CD4-positive, alpha-beta T cell treated with Interleukin-6 for 4 hours (primary cell): ENCODE measurements around the gene ADCK1.
"Not testable (repeated sequence)": the region's sequence is repeated elsewhere in the genome, so short reads cannot be mapped to it uniquely, and the experiment has no call there.

Experiments used
- DNase-seq: peaks from one replicate; pipeline ENCODE4 v3.0.0-alpha.2; 2020; ENCODE audit warnings: mixed read lengths

The ADCK1 gene

DNA sequence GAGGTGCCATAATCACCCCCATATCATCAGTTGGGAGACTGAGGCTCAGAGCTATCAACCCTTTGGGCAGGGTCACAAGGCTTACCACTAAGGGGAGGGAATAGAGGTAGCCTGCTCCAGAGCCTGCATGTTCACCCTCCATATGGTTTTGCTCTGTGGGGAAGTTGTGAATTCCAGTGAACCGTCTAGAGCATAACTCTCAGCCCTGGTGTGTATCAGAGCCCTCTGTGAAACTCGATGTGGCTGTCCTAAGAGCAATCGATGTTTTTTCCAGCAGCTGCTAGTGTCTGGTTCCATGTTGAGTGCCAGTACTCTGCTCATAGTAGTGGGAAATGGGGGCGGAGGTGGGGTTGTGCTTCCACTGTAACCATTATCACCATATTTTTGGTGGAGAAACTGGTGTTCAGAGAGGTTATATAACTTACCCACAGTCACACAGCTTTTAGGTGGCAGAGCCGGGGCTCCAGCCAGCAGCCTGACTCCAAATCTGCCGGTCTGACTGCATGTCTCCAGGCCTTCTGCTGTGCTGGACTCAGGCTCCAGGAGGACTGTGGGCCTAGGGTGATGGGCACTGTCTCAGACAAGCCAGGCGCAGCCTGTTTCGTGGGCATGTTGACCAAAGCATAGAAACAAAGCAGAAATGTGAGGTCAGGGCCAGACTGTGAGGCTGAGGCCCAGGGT, 104.2 kb downstream of the ADCK1 start:
- no peak for DNase-seq

DNA sequence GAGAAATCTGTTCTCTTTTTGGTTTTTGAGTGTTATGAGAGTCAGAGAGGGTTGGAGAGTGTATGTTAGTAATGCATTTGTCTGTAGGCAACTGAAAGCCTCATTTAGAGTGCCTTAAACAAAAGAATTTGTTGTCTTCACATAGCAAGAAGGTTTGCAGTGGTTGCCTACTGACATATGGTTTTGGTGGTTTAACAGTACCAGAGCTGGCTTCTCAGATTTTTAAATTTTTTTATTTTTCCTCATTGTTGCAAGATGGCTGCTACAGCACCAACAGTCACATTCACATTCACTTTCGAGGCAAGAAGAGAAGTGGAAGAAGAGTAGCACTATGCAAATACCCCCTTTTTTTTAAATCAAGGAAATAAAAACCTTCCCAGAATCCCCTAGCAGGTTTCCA, 106.5 kb downstream of the ADCK1 start:
- no peak for DNase-seq

- no peak for DNase-seq
These were observed 108.9 kb downstream of the ADCK1 start for GRCh38 chr14:77908847-77909246.

- no peak for DNase-seq
These were observed 110.0 kb downstream of the ADCK1 start for GRCh38 chr14:77909911-77910310.

GRCh38 chr14:77910506-77910905, 110.6 kb downstream of the ADCK1 start:
- DNase-seq = no peak

DNA sequence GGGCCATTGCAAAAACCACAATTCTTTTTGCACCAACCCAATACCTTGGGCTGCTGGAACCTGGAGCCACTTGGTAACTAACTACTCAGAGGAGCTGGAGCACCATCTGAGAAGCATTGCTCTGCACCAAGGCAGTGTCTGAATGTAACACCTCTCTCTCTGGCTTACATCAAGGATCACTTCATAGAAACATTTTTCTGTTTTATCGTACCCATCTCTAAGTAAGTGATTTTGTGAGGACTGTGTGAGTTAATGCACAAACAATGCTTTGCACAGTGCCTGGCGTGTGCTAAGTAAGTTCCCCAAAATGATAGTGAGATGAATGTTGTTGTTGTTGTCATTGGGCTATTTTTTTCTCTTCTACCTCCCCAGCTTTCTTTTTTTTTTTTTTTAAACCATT, 111.4 kb downstream of the ADCK1 start:
- no peak for DNase-seq

DNA sequence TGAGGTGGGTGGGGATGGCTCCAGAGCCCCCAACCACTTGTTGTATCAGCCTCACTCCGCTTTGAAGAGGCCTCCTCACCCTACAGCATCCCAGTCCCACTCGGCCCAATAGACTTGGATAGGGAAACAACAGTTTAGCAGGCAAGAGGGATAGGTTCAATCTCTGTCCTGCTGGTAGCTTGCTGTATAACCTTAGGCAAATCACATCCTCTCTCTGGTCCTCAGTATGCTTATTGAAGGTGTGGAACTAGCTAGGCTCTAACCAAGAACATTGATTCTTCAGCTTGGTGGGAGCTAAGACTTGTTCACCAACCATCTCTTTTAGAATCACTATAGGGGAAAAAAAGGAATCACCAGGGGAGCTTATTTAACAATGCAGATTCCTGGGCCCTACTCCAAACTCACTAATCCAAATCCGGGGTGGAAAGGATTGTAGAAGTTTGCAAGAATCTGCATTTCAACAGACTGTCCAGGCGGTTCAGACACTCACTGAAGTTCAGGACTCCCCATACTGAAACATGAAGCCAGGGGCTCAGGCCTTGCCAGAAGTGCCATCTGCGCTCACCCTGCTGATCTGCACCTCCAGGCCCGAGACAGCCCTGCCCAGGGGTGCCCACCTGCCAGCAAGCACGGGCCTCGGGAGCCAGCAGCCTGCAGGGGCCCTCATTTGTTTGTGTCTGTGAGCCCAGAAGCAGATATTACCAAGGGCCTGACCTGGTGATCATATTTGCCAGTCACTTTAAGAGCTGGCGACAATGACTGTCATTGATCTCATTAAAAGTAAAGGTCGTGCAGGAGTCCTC, 113.0 kb downstream of the ADCK1 start:
- no peak for DNase-seq

DNA sequence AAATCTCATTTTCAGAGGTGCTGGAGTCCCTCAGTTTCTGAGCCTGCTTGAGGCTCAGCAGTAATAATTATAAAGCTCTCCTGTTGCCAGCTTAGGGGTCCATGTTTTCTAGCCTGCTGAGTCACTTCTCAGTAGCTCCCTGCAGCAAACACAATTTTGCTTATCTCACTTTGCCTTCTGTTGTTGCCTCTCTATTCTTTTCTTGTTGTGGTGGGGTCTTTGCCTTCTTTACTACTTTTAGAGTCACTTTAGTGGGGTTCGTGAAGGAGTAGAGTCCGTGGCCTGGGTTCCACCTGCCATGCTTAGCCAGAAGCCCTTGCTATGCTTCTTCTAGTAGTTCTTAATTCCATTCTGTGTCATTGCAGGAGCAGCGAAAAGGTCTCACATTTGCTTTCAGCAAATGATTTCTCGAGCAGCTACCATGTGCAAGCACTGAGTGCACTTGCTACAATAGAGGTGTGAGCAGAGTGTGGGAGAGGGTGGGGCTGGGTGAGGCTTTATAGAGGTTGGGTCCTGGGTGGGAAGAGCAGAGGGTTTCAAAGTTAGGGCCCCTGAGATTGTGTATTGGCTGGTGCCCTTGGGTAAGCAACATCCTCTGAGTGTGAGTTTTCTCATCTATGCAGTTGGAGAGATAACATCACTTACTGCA, 114.3 kb downstream of the ADCK1 start:
- DNase-seq = no peak

DNA sequence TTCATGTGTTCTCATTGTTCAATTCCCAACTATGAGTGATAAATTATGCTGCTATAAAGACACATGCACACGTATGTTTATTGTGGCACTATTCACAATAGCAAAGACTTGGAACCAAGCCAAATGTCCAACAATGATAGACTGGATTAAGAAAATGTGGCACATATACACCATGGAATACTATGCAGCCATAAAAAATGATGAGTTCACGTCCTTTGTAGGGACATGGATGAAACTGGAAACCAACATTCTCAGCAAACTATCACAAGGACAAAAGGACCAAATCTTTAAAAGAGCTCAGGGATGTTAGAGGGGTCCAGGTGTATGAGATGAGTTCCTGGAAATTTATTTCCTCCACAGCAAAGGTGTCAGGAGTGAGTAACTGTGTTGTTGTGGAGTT, 115.5 kb downstream of the ADCK1 start:
- DNase-seq = not testable (repeated sequence)

- no peak for DNase-seq
These were observed 117.7 kb downstream of the ADCK1 start for GRCh38 chr14:77917491-77918201.

- DNase-seq = no peak
These were observed 118.5 kb downstream of the ADCK1 start for GRCh38 chr14:77918448-77918847.

DNA sequence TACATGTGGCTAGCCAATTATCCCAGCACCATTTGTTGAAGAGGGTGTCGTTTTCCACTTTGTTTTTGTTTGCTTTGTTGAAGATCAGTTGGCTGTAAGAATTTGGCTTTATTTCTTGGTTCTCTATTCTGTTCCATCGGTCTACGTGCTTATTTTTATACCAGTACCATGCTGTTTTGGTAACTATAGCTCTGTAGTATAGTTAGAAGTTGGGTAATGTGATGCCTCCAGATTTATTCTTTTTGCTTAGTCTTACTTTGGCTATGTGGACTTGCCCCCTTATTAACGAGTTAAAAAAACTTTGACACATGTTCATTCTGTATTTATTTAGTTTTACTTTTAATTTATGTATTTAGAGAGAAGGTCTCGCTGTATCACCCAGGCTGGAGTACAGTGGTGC, 120.4 kb downstream of the ADCK1 start:
- DNase-seq = no peak

DNA sequence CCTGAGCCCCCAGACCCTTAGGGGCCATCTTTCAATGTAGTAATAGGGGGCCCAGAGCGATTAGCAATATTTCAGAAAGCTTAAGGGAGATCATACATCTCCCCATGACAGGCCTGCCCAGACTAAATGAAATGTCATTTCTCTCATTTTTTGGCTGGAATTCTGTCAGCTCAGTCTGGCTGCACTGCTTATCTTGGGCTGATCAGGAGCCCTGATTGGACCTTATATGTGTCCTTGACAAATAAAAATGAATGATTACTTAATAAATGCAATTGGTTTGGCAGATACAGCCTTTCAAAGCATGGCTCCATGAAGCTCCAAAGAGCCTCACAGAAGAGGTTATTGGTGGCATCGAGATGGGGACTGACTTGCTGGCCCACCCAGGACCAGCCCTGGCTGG, 121.9 kb downstream of the ADCK1 start:
- no peak for DNase-seq

GRCh38 chr14:77923131-77923936, 123.4 kb downstream of the ADCK1 start:
- no peak for DNase-seq

DNA sequence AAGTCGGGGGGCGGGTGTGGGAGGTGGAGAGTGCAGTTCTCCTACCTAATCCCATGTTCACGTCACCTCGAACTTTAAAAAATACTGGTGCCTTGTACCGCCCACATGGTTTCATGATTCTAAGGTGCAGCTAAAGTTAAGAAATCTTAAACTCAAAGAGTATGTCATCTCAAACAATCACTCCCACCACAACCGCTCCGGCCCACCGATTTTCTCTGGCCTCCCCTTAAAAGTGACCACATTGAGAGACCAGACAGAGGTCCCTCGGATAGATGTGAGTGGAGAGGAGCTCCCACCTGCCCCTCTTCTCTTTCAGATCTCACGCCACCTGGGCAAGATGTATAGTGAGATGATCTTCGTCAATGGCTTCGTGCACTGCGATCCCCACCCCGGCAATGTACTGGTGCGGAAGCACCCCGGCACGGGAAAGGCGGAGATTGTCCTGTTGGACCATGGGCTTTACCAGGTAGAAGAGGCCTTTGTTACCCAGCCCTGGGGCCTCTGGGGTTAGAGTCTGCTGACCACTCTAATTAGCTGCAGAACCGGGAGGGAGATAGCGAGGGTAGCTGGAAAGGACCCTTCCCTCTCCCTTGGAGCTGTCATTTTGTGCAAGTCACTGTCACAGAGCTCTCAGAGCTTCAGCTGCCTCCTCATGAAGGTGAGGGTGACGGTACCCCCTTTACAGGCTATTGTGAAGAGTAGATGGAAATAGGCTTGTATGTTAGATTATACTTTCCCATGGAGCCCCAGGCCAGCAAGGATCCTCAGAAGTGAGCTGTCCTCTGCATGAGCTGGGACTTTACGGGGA, 124.4 kb downstream of the ADCK1 start:
- DNase-seq = no peak

DNA sequence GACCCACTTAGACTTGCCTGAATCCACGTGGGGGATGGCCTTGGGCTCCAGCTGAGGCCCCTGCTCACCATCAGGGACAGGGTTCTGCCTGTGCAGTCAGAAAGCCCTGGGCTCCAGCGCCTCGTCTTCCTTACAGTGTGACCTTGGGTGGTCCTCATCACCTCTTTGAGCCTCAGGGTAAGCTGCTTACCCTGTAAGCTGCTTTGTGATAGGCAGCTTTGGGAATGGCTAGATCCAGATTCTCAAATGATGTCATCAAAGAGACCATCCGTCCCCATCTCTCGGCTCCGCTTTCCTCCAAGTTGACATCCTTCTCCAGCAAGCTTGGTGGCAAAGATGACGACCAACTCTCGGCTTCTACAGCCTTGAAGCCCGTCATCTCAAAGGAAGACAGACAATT, 127.0 kb downstream of the ADCK1 start:
- no peak for DNase-seq

- DNase-seq = no peak
These were observed 131.5 kb downstream of the ADCK1 start for GRCh38 chr14:77931441-77931840.

- DNase-seq = no peak
These were observed 136.3 kb downstream of the ADCK1 start for GRCh38 chr14:77936138-77936639.

DNA sequence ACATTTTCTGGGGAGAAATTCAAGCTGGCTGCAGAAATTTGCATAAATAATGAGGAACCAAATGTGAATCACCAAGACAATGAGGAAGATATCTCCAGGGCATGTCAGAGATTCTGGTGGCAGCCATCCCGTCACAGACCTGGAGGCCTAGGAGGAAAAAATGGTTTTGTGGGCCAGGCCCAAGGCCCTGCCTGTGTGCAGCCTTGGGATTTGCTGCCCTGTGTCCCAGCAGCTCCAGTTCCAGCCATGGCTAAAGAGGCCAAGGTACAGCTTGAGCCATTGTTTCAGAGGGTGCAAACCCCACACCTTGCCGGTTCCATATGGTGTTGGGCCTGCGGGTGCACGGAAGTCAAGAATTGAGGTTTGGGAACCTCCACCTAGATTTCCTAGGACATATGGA, 147.5 kb downstream of the ADCK1 start:
- no peak for DNase-seq

- no peak for DNase-seq
These were observed 150.6 kb downstream of the ADCK1 start for GRCh38 chr14:77950371-77951063.
